Astrocyte of the cerebellum (primary cell): ENCODE results near the gene KDM4C.

Source experiments
- DNase-seq: peaks from one replicate; pipeline ENCODE4 v3.0.0-alpha.2; 2011; ENCODE audit warnings: low read depth
- H3K4me3 ChIP-seq: 2 replicates; pipeline ENCODE4 v1.5.1; 2011; ENCODE audit warnings: mild to moderate bottlenecking, low read depth, low read length, moderate library complexity
- in situ Hi-C: cut with HindIII; loops from 2 replicates; pipeline ENCODE4 v1.10.0; 2017; ENCODE audit warnings: low sequenced_read_pairs
- TF ChIP-seq, protein P1 (sequence below): IDR thresholded peaks from 2 replicates; pipeline ENCODE4 v1.5.1; 2012; ENCODE audit warnings: low read length, low read depth, moderate library complexity, mild to moderate bottlenecking; ENCODE audit errors: missing control alignments

Gene KDM4C

GRCh38 chr9:6922124-6922676 lies 164.4 kb downstream of the KDM4C start:
- H3K4me3 ChIP-seq = no peak overlapping the region
- no peak for DNase-seq
- in situ Hi-C loops = no loop called here
- TF ChIP-seq, protein P1, sequence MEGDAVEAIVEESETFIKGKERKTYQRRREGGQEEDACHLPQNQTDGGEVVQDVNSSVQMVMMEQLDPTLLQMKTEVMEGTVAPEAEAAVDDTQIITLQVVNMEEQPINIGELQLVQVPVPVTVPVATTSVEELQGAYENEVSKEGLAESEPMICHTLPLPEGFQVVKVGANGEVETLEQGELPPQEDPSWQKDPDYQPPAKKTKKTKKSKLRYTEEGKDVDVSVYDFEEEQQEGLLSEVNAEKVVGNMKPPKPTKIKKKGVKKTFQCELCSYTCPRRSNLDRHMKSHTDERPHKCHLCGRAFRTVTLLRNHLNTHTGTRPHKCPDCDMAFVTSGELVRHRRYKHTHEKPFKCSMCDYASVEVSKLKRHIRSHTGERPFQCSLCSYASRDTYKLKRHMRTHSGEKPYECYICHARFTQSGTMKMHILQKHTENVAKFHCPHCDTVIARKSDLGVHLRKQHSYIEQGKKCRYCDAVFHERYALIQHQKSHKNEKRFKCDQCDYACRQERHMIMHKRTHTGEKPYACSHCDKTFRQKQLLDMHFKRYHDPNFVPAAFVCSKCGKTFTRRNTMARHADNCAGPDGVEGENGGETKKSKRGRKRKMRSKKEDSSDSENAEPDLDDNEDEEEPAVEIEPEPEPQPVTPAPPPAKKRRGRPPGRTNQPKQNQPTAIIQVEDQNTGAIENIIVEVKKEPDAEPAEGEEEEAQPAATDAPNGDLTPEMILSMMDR = no peak

GRCh38 chr9:6922680-6923079 lies 164.9 kb downstream of the KDM4C start:
- no peak overlapping the region for H3K4me3 ChIP-seq
- TF ChIP-seq, protein P1 = no peak
- in situ Hi-C loops = no loop called here
- DNase-seq = no peak

DNA sequence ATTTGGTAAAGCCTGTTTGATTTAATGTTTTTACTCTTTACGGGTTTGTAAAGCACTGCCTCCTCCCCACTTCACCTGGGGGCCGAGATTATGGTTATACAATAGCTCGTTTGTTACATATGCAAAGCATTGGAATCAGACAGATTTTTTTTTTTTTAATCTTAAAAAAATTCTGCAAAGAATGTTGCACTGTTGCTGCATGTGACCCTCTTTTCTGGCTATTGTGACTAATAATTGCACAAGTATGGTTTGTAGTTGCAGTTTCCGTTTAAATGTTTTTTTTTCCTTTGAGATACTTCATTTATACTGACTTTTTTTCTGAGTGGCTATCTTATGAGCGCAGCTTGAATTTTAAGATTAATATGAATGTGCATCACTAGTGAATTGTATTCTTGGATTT lies 165.3 kb downstream of the KDM4C start:
- TF ChIP-seq, protein P1 = no peak
- DNase-seq = no peak
- H3K4me3 ChIP-seq = no peak overlapping the region
- in situ Hi-C loops = no loop called here

DNA sequence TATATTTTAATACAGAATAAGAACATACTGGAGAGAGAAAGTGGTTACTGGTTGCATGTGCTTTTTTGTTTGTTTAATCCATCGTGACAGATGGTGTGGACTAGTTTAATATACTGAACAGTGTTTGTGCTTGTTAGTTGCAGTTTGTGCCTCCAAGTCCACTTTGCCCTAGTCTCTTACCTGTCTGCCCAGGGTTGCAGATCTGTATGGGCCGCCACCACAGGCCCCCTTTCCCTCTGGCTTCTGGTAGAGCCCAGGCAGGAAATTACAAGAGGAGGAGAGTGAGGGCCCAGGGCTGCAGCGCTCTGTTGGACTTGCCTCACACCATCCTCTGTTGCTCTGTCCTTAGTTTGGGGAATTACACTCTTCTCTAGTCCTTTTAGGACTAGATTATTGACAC lies 166.4 kb downstream of the KDM4C start:
- in situ Hi-C loops = no loop called here
- no peak for DNase-seq
- TF ChIP-seq, protein P1 = no peak
- no peak overlapping the region for H3K4me3 ChIP-seq

DNA sequence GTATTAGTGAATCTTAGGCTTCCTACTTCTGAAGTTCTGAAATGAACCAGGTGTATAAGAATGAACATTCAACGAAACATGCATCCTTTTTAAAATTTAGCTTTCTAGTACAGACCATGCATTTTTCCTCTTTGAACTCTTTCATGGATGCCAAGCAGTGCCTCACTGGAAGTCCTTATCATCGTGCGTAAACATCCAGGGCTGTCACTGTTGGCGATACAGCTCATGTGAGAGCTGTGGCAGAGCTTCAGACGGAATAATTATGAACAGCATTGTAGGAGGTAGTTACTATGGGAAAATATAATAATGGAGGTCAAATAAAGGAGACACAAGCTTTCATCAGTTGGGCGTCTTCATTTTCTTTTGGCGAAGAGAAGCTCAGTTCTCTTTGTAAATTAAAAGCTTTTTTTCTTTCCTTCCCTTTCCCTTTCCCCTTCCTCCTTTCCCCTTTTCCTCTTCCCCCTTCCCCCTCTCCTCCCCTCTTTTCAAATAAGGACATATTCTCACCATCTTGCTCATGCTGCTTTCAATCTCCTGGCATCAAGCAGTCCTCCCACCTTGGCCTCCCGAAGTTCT lies 167.3 kb downstream of the KDM4C start:
- no peak overlapping the region for H3K4me3 ChIP-seq
- TF ChIP-seq, protein P1 = no peak
- DNase-seq = no peak
- in situ Hi-C loops = no loop called here

- no peak overlapping the region for H3K4me3 ChIP-seq
- TF ChIP-seq, protein P1 = no peak
- DNase-seq = no peak
- in situ Hi-C loops = no loop called here
These were observed 168.1 kb downstream of the KDM4C start for GRCh38 chr9:6925836-6926235.
